HEK293 (cell line): ENCODE data around the gene ANKS6.

ENCODE experiments used
- CTCF ChIA-PET: fragments of 350-600 bp; formaldehyde crosslinking; extraction: SDS; loops from one replicate; lab custom pipeline; 2021; ENCODE audit warnings: antibody characterized with exemption; lab: Yijun Ruan, JAX
- POLR2A ChIA-PET: fragments of 300-600 bp; formaldehyde crosslinking; extraction: SDS; loops from one replicate; lab custom pipeline; 2020; ENCODE audit warnings: antibody characterized with exemption, inconsistent platforms; lab: Yijun Ruan, JAX
- H3K27ac ChIP-seq: fragments of 200-500 bp; sonication (Bioruptor generic); 2 replicates; pipeline ENCODE4 v1.5.1; 2014; ENCODE audit warnings: low read depth, low read length, control low read depth, inconsistent platforms; ENCODE audit errors: extremely low read depth
- H3K36me3 ChIP-seq, 2 experiments: fragments of 200-500 bp in 1 of 2; sonication (Bioruptor generic) in 1 of 2; 1 replicate in 1 of 2; 2 replicates in 1 of 2; pipeline ENCODE4 v1.5.1; 2014 to 2017; ENCODE audit warnings: inconsistent platforms in 2 of 2, low read length in 2 of 2; ENCODE audit not compliant: control insufficient read depth in 2 of 2, insufficient read depth in 1 of 2
- H3K4me1 ChIP-seq: fragments of 200-500 bp; sonication (Bioruptor generic); 2 replicates; pipeline ENCODE4 v1.5.1; 2014; ENCODE audit warnings: mild to moderate bottlenecking, low read length, inconsistent platforms; ENCODE audit not compliant: control insufficient read depth, insufficient read depth
- H3K4me3 ChIP-seq: 2 replicates; pipeline ENCODE4 v1.5.1; 2011; ENCODE audit warnings: low read depth, mild to moderate bottlenecking, control low read depth, low read length, moderate library complexity
- H3K9me3 ChIP-seq: fragments of 200-500 bp; sonication (Bioruptor generic); 2 replicates; pipeline ENCODE4 v1.5.1; 2014; ENCODE audit warnings: low read depth, low read length, inconsistent platforms; ENCODE audit not compliant: control insufficient read depth, insufficient read depth
- BCL6B ChIP-seq: fragments of 450-650 bp; formaldehyde crosslinking; IDR thresholded peaks from 2 replicates; pipeline ENCODE4 v1.5.1; 2017; ENCODE audit warnings: missing biosample characterization, missing genetic modification characterization
- YY1 ChIP-seq: fragments of 450-650 bp; formaldehyde crosslinking; IDR thresholded peaks from 2 replicates; pipeline ENCODE4 v1.5.1; 2018; ENCODE audit warnings: missing biosample characterization, missing genetic modification characterization
- YY2 ChIP-seq: fragments of 450-650 bp; formaldehyde crosslinking; IDR thresholded peaks from 2 replicates; pipeline ENCODE4 v1.5.1; 2016; ENCODE audit warnings: missing biosample characterization, missing genetic modification characterization
- ZBTB48 ChIP-seq: fragments of 450-650 bp; formaldehyde crosslinking; IDR thresholded peaks from 2 replicates; pipeline ENCODE4 v1.5.1; 2016; ENCODE audit warnings: missing biosample characterization, missing genetic modification characterization
- ZBTB6 ChIP-seq: fragments of 450-650 bp; formaldehyde crosslinking; IDR thresholded peaks from 2 replicates; pipeline ENCODE4 v1.5.1; 2017; ENCODE audit warnings: missing biosample characterization, missing genetic modification characterization
- ZFP3 ChIP-seq: fragments of 450-650 bp; formaldehyde crosslinking; IDR thresholded peaks from 2 replicates; pipeline ENCODE4 v1.5.1; 2016; ENCODE audit warnings: low read depth, missing biosample characterization, missing genetic modification characterization
- ZNF211 ChIP-seq: fragments of 450-650 bp; formaldehyde crosslinking; IDR thresholded peaks from 2 replicates; pipeline ENCODE4 v1.5.1; 2016; ENCODE audit warnings: low read depth, missing biosample characterization, missing genetic modification characterization
- ZNF280D ChIP-seq: fragments of 450-650 bp; formaldehyde crosslinking; IDR thresholded peaks from 2 replicates; pipeline ENCODE4 v1.5.1; 2016; ENCODE audit warnings: missing biosample characterization, missing genetic modification characterization
- ZNF398 ChIP-seq: fragments of 450-650 bp; formaldehyde crosslinking; IDR thresholded peaks from 2 replicates; pipeline ENCODE4 v1.5.1; 2017; ENCODE audit warnings: missing biosample characterization, missing genetic modification characterization
- ZNF513 ChIP-seq: fragments of 450-650 bp; IDR thresholded peaks from 2 replicates; pipeline ENCODE4 v1.5.1; 2018; ENCODE audit warnings: missing biosample characterization, missing genetic modification characterization
- ZNF521 ChIP-seq: fragments of 450-650 bp; formaldehyde crosslinking; IDR thresholded peaks from 2 replicates; pipeline ENCODE4 v1.5.1; 2017; ENCODE audit warnings: missing biosample characterization, mild to moderate bottlenecking, missing genetic modification characterization
- ZNF549 ChIP-seq: fragments of 450-650 bp; IDR thresholded peaks from 2 replicates; pipeline ENCODE4 v1.5.1; 2018; ENCODE audit warnings: missing biosample characterization, missing genetic modification characterization, mild to moderate bottlenecking, inconsistent platforms, moderate library complexity
- ZNF623 ChIP-seq: fragments of 450-650 bp; formaldehyde crosslinking; IDR thresholded peaks from 2 replicates; pipeline ENCODE4 v1.5.1; 2016; ENCODE audit warnings: missing biosample characterization, missing genetic modification characterization
- ZNF692 ChIP-seq: fragments of 450-650 bp; formaldehyde crosslinking; IDR thresholded peaks from 2 replicates; pipeline ENCODE4 v1.5.1; 2016; ENCODE audit warnings: missing biosample characterization, missing genetic modification characterization
- ZNF704 ChIP-seq: fragments of 450-650 bp; formaldehyde crosslinking; IDR thresholded peaks from 2 replicates; pipeline ENCODE4 v1.5.1; 2016; ENCODE audit warnings: missing biosample characterization, missing genetic modification characterization
- ZNF76 ChIP-seq: fragments of 450-650 bp; formaldehyde crosslinking; IDR thresholded peaks from 2 replicates; pipeline ENCODE4; 2016; ENCODE audit warnings: low read depth, missing biosample characterization, missing genetic modification characterization, borderline replicate concordance
- ZNF777 ChIP-seq: fragments of 450-650 bp; formaldehyde crosslinking; IDR thresholded peaks from 2 replicates; pipeline ENCODE4 v1.5.1; 2017; ENCODE audit warnings: missing biosample characterization, missing genetic modification characterization, borderline replicate concordance
- ZNF830 ChIP-seq: fragments of 450-650 bp; IDR thresholded peaks from 2 replicates; pipeline ENCODE4 v1.5.0; 2018; ENCODE audit warnings: missing biosample characterization, missing genetic modification characterization, low read depth, mild to moderate bottlenecking, moderate library complexity

Gene ANKS6

GRCh38 chr9:98839724-98840123 is 43.4 kb upstream of the ANKS6 start:
- CTCF ChIA-PET: interaction anchor here (0.9 to 1.2 kb wide), 2 partner anchors 8 to 125 kb away, joined by 3 read pairs; no protein-coding TSS in a partner anchor
- Histone ChIP-seq H3K9me3 (no peaks in the 10 kb centered on the region), H3K27ac (no peak overlapping the region), H3K4me3 (no peak overlapping the region), H3K36me3 (peaks cover 0 to 3% of the 10 kb centered on the region in 2 experiments; a peak in 1 of 3 replicates), H3K4me1 (no peaks in the 10 kb centered on the region)
- TF ChIP-seq ZNF513: no peak
- no peak for TF ChIP-seq ZNF211
- TF ChIP-seq ZNF830: no peak
- TF ChIP-seq YY2 (tag by site-specific recombination): no peak
- TF ChIP-seq ZNF623 (tag by site-specific recombination): no peak
- no peak for TF ChIP-seq ZNF777 (tag by site-specific recombination)
- no peak for TF ChIP-seq YY1
- TF ChIP-seq ZNF704 (tag by site-specific recombination): no peak
- POLR2A ChIA-PET: no interaction called here

GRCh38 chr9:98838868-98839565 is 42.7 kb upstream of the ANKS6 start:
- ChIA-PET POLR2A (interaction anchor here (0.7 kb wide), 1 partner anchor 8 kb away, joined by 4 read pairs; no protein-coding TSS in a partner anchor), CTCF (interaction anchor here (0.9 to 1.6 kb wide), 4 partner anchors 9 to 152 kb away, joined by 3 to 11 read pairs (median 3); no protein-coding TSS in a partner anchor)
- H3K4me1 ChIP-seq: no peaks in the 10 kb centered on the region
- TF ChIP-seq ZNF521 (tag by site-specific recombination) (no peak), ZNF76 (tag by site-specific recombination) (no peak), ZBTB48 (no peak), ZFP3 (no peak), BCL6B (no peak), ZBTB6 (no peak), ZNF549 (no peak), ZNF692 (tag by site-specific recombination) (no peak), ZNF398 (tag by site-specific recombination) (no peak), ZNF280D (tag by site-specific recombination) (no peak)
- no peak overlapping the region for H3K27ac ChIP-seq
- no peak overlapping the region for H3K4me3 ChIP-seq
- H3K36me3 ChIP-seq: peaks cover 0 to 3% of the 10 kb centered on the region in 2 experiments; a peak in 1 of 3 replicates
- no peaks in the 10 kb centered on the region for H3K9me3 ChIP-seq
